H9 (cell line): ENCODE measurements around the gene CBLN3. TPM values are rescaled to one million over a fixed set of nuclear protein-coding genes. Genes with fewer than 3 reads are reported as not detected.

Experiments used
- DNase-seq: peaks from one replicate; pipeline ENCODE4 v3.0.0-alpha.2; 2017
- H2AFZ ChIP-seq: one replicate; pipeline ENCODE4 v1.6.1; 2013; ENCODE audit warnings: mild to moderate bottlenecking, low read length, control low read depth, moderate library complexity
- H2AK5ac ChIP-seq: 2 replicates; pipeline ENCODE4 v1.6.1; 2013; ENCODE audit warnings: low read length, control low read depth, mixed read lengths; ENCODE audit not compliant: insufficient read length
- H2BK120ac ChIP-seq: one replicate; pipeline ENCODE4 v1.6.1; 2013; ENCODE audit warnings: low read depth, mild to moderate bottlenecking, low read length, control low read depth, inconsistent platforms; ENCODE audit not compliant: poor library complexity, severe bottlenecking
- H2BK12ac ChIP-seq: 2 replicates; pipeline ENCODE4 v1.6.1; 2013; ENCODE audit warnings: low read length, control low read depth, mixed read lengths, low read depth; ENCODE audit not compliant: insufficient read length
- H2BK15ac ChIP-seq: 2 replicates; pipeline ENCODE4 v1.6.1; 2013; ENCODE audit warnings: low read depth, low read length, control low read depth
- H2BK20ac ChIP-seq: one replicate; pipeline ENCODE4 v1.6.1; 2013; ENCODE audit warnings: low read depth, mild to moderate bottlenecking, low read length, control low read depth, inconsistent platforms; ENCODE audit not compliant: poor library complexity, severe bottlenecking
- H2BK5ac ChIP-seq: 2 replicates; pipeline ENCODE4 v1.6.1; 2013; ENCODE audit warnings: low read length, control low read depth, mixed read lengths; ENCODE audit not compliant: insufficient read length
- H3K14ac ChIP-seq: 2 replicates; pipeline ENCODE4 v1.6.1; 2013; ENCODE audit warnings: low read length, control low read depth; ENCODE audit not compliant: insufficient read depth
- H3K18ac ChIP-seq: 2 replicates; pipeline ENCODE4 v1.6.1; 2013; ENCODE audit warnings: low read depth, mild to moderate bottlenecking, mixed read lengths, low read length, control low read depth; ENCODE audit not compliant: insufficient read length
- H3K23ac ChIP-seq: 2 replicates; pipeline ENCODE4 v1.6.1; 2013; ENCODE audit warnings: low read length, control low read depth, mixed read lengths, low read depth; ENCODE audit not compliant: insufficient read length
- H3K23me2 ChIP-seq: 2 replicates; pipeline ENCODE4 v1.6.1; 2013; ENCODE audit warnings: low read depth, mild to moderate bottlenecking, mixed read lengths, low read length, control low read depth; ENCODE audit not compliant: insufficient read length, poor library complexity, severe bottlenecking
- H3K27ac ChIP-seq: 2 replicates; pipeline ENCODE4 v1.5.1; 2013; ENCODE audit warnings: low read length, control low read depth, mixed read lengths, low read depth; ENCODE audit not compliant: insufficient read length
- H3K27me3 ChIP-seq: 2 replicates; pipeline ENCODE4 v1.6.1; 2013; ENCODE audit warnings: low read length, control low read depth, inconsistent platforms; ENCODE audit not compliant: insufficient read depth
- H3K4ac ChIP-seq: 2 replicates; pipeline ENCODE4 v1.6.1; 2013; ENCODE audit warnings: low read depth, mild to moderate bottlenecking, control low read depth, inconsistent platforms, low read length, moderate library complexity
- H3K4me1 ChIP-seq: 2 replicates; pipeline ENCODE4 v1.6.1; 2013; ENCODE audit warnings: low read length, control low read depth, inconsistent platforms; ENCODE audit not compliant: insufficient read depth
- H3K4me2 ChIP-seq: 2 replicates; pipeline ENCODE4 v1.6.1; 2013; ENCODE audit warnings: low read length, control low read depth, mixed read lengths; ENCODE audit not compliant: insufficient read length, insufficient read depth
- H3K56ac ChIP-seq: 2 replicates; pipeline ENCODE4 v1.6.1; 2013; ENCODE audit warnings: low read depth, mild to moderate bottlenecking, mixed read lengths, low read length, control low read depth; ENCODE audit not compliant: insufficient read length
- H3K79me1 ChIP-seq: 2 replicates; pipeline ENCODE4 v1.6.1; 2013; ENCODE audit warnings: low read depth, mild to moderate bottlenecking, moderate library complexity, low read length, control low read depth, inconsistent platforms; ENCODE audit not compliant: insufficient read depth, poor library complexity, severe bottlenecking
- H3K79me2 ChIP-seq: 2 replicates; pipeline ENCODE4 v1.6.1; 2013; ENCODE audit warnings: low read length, control low read depth, inconsistent platforms; ENCODE audit not compliant: insufficient read depth
- H3K9ac ChIP-seq: 2 replicates; pipeline ENCODE4 v1.6.1; 2013; ENCODE audit warnings: low read length, control low read depth, mixed read lengths; ENCODE audit not compliant: insufficient read length; ENCODE audit errors: extremely low read depth
- H3K9me3 ChIP-seq: one replicate; pipeline ENCODE4 v1.6.1; 2013; ENCODE audit warnings: low read depth, low read length, inconsistent platforms; ENCODE audit not compliant: control insufficient read depth
- H3T11ph ChIP-seq: one replicate; pipeline ENCODE4 v1.6.1; 2013; ENCODE audit warnings: mild to moderate bottlenecking, low read length, control low read depth, inconsistent platforms
- H4K20me1 ChIP-seq: one replicate; pipeline ENCODE4 v1.6.1; 2013; ENCODE audit not compliant: control insufficient read depth, insufficient read length, insufficient read depth
- H4K5ac ChIP-seq: 2 replicates; pipeline ENCODE4 v1.6.1; 2013; ENCODE audit warnings: low read depth, mild to moderate bottlenecking, mixed read lengths, low read length, control low read depth; ENCODE audit not compliant: insufficient read length
- H4K8ac ChIP-seq: replicated peaks from 2 replicates; pipeline ENCODE4 v1.6.1; 2013; ENCODE audit warnings: low read length, control low read depth, mixed read lengths, low read depth; ENCODE audit not compliant: insufficient read length
- H4K91ac ChIP-seq: 2 replicates; pipeline ENCODE4 v1.6.1; 2013; ENCODE audit warnings: low read depth, mild to moderate bottlenecking, moderate library complexity, mixed read lengths, low read length, control low read depth; ENCODE audit not compliant: insufficient read length
- H3K27ac Mint-ChIP-seq, 3 experiments: 2 replicates in 2 of 3; 3 replicates in 1 of 3; pipeline ENCODE4 v1.8.0; 2020 to 2021; ENCODE audit warnings: mixed read lengths in 3 of 3, mild to moderate bottlenecking in 1 of 3, moderate library complexity in 1 of 3
- H3K27me3 Mint-ChIP-seq: 2 replicates; pipeline ENCODE4 v1.8.0; 2021; ENCODE audit warnings: low read depth, mild to moderate bottlenecking, moderate library complexity, mixed read lengths
- H3K36me3 Mint-ChIP-seq, 3 experiments: 2 replicates in 2 of 3; 3 replicates in 1 of 3; pipeline ENCODE4 v1.8.0; 2020 to 2021; ENCODE audit warnings: low read depth in 3 of 3, mixed read lengths in 3 of 3; ENCODE audit not compliant: insufficient read depth in 1 of 3
- H3K4me1 Mint-ChIP-seq, 2 experiments: 2 replicates each; pipeline ENCODE4 v1.8.0; 2020; ENCODE audit warnings: mixed read lengths in 2 of 2
- H3K4me3 Mint-ChIP-seq, 2 experiments: 2 replicates in 1 of 2; 3 replicates in 1 of 2; pipeline ENCODE4 v1.8.0; 2020 to 2021; ENCODE audit warnings: mild to moderate bottlenecking in 2 of 2, mixed read lengths in 2 of 2, moderate library complexity in 1 of 2
- H3K9me3 Mint-ChIP-seq, 2 experiments: 2 replicates in 1 of 2; 3 replicates in 1 of 2; pipeline ENCODE4 v1.8.0; 2020; ENCODE audit warnings: mild to moderate bottlenecking in 2 of 2, mixed read lengths in 2 of 2, moderate library complexity in 1 of 2
- CTCF ChIP-seq: fragments of 200-600 bp; sonication (generic); conservative IDR thresholded peaks from 3 replicates; pipeline ENCODE4 v1.8.0; 2021; ENCODE audit warnings: antibody characterized with exemption, mild to moderate bottlenecking
- WGBS: extraction: QIAGEN DNeasy Blood & Tissue Kit; methylation state at CpG from one replicate; pipeline ENCODE4 v1.1.7; 2013; ENCODE audit warnings: missing lambda C conversion rate, low lambda C conversion rate, mixed read lengths; ENCODE audit not compliant: insufficient read length; ENCODE audit errors: extremely low coverage; 5-methylcytosine and 5-hydroxymethylcytosine counted together
- total RNA-seq: library from RNA; stranded (reverse); gene quantifications from 2 replicates; pipeline ENCODE4 v1.2.1, GENCODE V29; 2021

Gene CBLN3
- total RNA-seq, 1 experiment from 2014 or later, result 0.39 TPM

DNA sequence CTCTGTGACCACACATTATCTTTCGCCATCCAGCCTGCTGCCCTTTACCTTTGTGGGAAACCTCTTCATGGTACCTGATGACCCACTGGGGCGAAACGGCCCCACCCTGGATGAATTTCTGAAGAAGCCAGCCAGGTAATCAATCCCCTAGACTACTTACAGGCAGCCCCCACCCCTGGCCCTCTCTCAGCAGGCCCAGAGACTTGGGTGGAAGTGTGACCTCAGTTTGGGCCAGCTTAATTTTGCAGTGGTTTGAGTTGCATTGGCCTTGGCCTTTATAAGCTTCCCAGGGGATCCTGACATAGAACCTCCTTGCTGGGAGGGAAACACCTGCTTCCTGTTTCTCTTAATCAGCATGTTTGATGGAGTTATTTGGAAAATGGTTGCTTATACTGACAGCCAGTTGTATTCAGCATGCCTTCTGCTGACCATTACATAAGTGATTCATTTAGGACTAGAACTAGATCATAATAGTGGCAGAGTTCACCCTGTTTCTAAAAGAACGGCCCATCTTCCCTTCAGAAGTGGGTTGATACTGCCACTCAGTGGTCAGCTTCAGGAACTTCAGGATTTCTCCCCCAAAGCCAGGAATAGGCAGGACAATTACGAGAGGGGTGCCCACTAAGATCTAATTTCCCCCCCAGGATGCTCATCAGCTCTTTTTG is 7.0 kb upstream of the CBLN3 start:
- H3K4me1 ChIP-seq, result no peaks in the 10 kb centered on the region
- H4K8ac ChIP-seq, result no peak overlapping the region
- no peak overlapping the region for H3K56ac ChIP-seq
- no peaks in the 10 kb centered on the region for H3K27me3 Mint-ChIP-seq
- no peaks in the 10 kb centered on the region for H3K23me2 ChIP-seq
- no peak overlapping the region for H2AFZ ChIP-seq
- H3K9me3 Mint-ChIP-seq, result no peaks in the 10 kb centered on the region
- WGBS, result no CpG with 5 or more reads among the region's 5 CpGs
- H4K5ac ChIP-seq, result no peak overlapping the region
- no peak overlapping the region for H2BK15ac ChIP-seq
- peaks cover 2% of the 10 kb centered on the region for H4K20me1 ChIP-seq
- no peak overlapping the region for H3K4ac ChIP-seq
- no peak overlapping the region for H4K91ac ChIP-seq
- peak; percentile 79 for TF ChIP-seq CTCF
- H3K23ac ChIP-seq, result no peak overlapping the region
- H3K14ac ChIP-seq, result no peak overlapping the region
- H3K36me3 Mint-ChIP-seq, result peaks cover 19 to 63% (median 60%) of the 10 kb centered on the region in 3 experiments; a peak in 6 of 7 replicates
- no peaks in the 10 kb centered on the region for H3K27me3 ChIP-seq
- H3K27ac ChIP-seq, result no peak overlapping the region
- no peak overlapping the region for H2BK12ac ChIP-seq
- DNase-seq, result no peak
- no peak overlapping the region for H3K9ac ChIP-seq
- peaks cover 8 to 11% of the 10 kb centered on the region in 2 experiments for H3K4me1 Mint-ChIP-seq
- H3K4me3 Mint-ChIP-seq, result no peak overlapping the region; a peak in 1 of 5 replicates
- no peak overlapping the region for H2BK5ac ChIP-seq
- no peak overlapping the region for H2BK20ac ChIP-seq
- H3K18ac ChIP-seq, result no peak overlapping the region
- H3K27ac Mint-ChIP-seq, result peak overlapping the region in 1 of 3 experiments; percentile 92; a peak in 2 of 7 replicates
- no peak overlapping the region for H2AK5ac ChIP-seq
- H3T11ph ChIP-seq, result no peak overlapping the region
- no peak overlapping the region for H2BK120ac ChIP-seq
- peaks cover 2% of the 10 kb centered on the region for H3K79me1 ChIP-seq
- H3K4me2 ChIP-seq, result no peak overlapping the region
- H3K9me3 ChIP-seq, result no peaks in the 10 kb centered on the region
- no peaks in the 10 kb centered on the region for H3K79me2 ChIP-seq
